ENCODE results near the gene DCP2.

GRCh38 chr5:112958093-112959088, 18.2 kb upstream of the DCP2 start:
- TF ChIP-seq CTCF (IDR thresholded peaks at IDR 0.05) (no peak), POLR2A (IDR thresholded peaks at IDR 0.05) (no peak)
